Measurements from ENCODE around the gene NEXMIF.
"Not testable (repeated sequence)": the region's sequence is repeated elsewhere in the genome, so short reads cannot be mapped to it uniquely, and the experiment has no call there.

The NEXMIF gene

DNA sequence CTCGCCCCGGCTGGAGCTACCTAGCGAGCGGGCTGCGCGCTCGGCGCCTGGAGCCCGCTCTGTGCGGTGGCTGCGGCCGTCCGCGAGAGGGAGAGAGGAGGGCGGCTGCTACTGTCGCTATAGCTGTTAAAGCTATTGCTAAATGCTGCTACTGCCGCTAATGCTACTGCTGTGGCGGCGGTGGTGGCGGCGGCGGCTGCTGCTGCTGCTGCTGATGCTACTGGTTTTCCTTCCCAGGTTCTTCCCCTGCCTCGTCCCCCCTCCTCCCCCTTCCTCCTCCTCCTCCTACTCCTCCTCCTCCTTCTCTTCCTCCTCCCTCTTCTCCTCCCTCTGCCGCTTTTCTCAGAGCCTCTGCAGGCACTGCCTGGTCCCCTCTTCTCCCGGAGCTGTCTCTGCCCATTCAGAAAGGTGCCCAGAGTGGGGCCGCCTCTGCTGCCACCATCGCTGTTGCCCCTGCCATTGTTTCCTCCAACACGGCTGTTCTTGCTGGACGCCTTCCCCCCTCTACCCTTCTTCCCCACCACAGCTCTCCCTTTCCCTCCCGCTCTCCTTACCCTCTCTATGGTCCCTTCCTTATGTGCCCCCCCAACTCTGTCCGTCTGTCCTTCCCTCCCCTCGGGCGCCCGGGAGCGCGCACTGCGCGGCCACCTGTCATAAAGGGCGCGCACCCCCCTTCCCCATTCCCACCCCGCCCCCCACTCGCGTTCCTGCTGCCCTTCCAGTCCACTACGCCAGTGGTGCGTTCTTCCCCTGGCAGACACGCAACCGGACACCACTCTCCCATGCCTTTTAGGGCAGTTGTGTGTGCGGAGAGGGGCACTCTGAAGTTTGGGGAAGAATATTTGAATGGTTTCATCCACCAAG, at the start of gene NEXMIF:
Gene NEXMIF (minus strand): TSS at position 228 of the 864 bp plus-strand sequence.
- DNase-seq (ENCODE audit: insufficient read length, low spot score) (peak; percentile 14), FAIRE-seq (peak; percentile 91)

DNA sequence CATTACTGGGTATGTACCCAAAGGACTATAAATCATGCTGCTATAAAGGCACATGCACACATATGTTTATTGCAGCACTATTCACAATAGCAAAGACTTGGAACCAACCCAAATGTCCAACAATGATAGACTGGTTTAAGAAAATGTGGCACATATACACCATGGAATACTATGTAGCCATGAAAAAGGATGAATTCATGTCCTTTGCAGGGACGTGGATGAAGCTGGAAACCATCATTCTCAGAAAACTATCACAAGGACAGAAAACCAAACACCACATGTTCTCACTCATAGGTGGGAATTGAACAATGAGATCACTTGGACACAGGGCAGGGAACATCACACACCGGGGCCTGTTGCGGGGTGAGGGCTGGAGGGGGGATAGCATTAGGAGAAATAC, 36.7 kb upstream of the NEXMIF start:
- not testable (repeated sequence) for FAIRE-seq; DNase-seq (ENCODE audit: insufficient read length, low spot score)

DNA sequence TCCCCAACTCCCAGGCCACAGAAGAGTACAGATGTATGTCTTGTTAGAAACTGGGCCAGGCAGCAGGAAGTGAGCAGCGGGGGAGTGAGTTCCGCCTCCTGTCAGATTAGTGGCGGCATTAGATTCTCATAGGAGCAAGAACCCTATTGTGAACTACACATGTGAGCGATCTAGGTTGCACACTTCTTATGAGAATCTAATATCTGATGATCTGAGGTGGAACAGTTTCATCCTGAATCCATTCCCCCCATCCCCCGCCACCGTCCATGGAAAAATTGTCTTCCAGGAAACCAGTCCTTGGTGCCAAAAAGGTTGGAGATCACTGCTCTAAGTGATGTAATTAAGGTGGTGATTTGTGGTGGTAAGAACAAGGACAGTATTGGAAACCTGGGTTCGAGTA, 24.5 kb upstream of the NEXMIF start:
- no peak for DNase-seq (ENCODE audit: insufficient read length, low spot score)
- no peak for FAIRE-seq

DNA sequence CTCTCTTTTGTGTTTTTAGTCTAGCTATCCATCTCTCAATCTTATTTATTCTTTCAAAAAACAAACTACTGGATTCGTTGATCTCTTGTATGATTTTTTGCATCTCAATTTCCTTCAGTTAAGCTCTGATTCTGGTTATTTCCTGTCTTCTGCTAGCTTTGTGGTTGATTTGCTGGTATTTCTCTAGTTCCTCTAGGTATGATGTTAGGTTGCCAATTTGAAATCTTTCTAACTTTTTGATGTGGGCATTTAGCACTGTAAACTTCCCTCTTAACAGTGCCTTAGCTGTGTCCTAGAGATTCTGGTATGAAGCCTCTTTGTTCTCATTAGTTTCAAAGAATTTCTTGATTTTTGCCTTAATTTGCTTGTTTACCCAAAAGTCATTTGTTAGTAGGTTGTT, 15.2 kb upstream of the NEXMIF start:
- FAIRE-seq (no peak), DNase-seq (ENCODE audit: insufficient read length, low spot score) (no peak)

DNA sequence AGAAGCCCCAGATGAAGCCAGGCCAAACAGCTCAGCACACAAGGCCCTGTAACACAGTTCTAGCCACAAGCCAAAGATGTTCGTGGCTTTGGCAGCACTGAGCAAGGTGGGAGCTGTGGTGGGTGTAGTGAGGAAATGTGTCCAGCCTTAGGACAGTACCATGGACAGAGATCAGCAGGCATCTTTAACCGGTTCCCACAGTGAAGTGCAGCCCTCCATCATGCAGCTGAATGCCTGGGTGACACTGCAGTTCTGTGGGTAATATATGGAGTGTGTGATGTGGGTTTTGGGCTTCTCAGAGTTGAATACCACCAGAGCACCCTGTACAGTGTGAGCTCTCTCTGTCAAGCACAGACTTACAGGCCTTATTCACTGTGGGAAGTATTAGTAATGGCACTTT, 6.0 kb upstream of the NEXMIF start:
- no peak for FAIRE-seq
- no peak for DNase-seq (ENCODE audit: insufficient read length, low spot score)

DNA sequence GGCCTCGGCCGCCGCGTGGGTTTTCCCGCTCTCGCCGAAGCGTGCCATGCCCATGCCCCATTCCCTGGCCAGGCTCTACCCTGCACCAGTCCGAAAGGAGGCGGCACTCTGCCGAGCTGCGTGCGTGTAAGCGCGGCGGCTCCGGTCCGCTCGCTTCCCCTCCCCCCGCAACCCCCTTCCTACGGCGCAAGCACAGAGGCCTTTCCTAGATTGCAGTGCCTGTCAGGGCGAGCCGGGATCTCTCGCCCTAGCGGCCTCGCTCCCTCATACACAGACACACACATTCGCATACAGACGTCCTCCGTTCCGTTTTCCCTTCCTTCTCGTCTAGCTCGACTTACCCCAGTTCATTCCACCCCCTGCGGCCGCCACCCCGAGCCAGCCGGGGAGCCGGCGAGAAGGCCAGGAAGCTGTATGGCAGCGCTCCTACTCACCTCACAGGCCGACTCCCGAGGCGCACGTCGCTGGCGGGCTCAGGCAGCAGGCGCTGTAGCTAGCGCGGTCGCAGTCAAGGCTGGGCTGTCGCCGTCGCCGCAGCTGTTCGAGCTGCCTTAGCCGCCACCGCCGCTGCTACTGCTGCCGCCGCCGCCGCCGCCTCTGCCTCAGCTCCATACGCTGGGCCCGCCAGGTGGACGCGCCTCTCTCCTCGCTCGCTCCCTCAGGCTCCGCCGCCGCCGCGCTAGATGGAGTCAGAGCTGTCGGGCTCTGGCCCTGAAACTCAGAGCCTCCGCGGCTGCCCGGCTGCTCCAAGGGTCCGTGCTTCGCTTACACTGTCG, 615 bp downstream of the NEXMIF start:
- FAIRE-seq, result peak; percentile 87
- DNase-seq (ENCODE audit: insufficient read length, low spot score), result no peak

DNA sequence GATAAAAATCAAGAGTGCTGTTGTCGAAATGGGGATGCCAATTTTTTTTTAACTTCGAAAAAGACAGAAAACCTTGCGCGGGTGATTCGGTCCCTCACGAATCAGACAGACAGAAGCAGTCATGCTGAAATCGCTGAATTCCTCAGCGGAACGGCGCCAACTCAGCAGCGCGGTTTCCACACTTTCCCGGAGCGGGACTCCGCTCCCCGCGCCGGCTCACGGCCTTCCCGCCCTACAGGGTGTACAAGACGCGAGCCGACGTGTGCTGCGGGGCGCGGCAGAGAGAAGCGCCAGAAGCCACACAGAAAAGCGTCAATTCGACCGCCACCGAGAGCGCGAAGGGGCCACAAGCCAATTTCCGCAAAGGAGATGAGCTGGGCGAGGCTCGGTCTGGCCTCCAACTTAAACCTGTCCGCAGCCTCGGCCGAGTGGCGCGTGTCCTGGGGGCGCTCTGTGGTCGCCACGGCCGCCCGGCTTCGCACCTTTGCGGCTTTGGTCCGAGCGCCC, 1.3 kb downstream of the NEXMIF start:
- DNase-seq (ENCODE audit: insufficient read length, low spot score) (no peak), FAIRE-seq (peak; percentile 33)

DNA sequence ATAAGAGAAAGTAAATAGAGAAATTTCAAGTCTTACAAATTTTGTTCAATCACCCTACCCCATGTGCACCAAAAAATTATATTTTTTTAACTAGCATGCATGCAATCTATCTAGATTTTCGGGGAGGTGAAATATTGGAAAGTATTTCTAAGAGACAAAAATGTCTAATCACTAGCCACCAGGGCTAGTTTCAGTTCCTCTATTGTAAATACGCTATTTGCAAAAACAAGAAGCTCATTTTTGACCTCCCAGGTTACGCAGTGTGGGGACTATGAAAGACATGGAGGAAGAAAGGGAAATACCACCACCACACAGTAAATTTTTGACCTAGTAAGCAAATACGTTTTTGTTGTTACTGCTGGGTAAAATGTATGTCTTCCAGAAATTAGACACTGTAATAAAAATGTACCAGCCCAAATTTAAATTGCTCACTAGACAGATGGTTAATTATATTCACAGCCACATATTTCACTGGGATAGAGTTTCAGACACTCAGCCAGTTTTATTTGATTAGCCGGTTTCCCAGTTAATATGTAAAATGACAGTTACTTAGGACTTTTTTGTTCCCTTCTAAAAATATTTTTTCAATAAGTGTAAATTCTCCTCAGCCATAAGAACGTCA, 2.2 kb downstream of the NEXMIF start:
- DNase-seq (ENCODE audit: insufficient read length, low spot score), result no peak
- no peak for FAIRE-seq

DNA sequence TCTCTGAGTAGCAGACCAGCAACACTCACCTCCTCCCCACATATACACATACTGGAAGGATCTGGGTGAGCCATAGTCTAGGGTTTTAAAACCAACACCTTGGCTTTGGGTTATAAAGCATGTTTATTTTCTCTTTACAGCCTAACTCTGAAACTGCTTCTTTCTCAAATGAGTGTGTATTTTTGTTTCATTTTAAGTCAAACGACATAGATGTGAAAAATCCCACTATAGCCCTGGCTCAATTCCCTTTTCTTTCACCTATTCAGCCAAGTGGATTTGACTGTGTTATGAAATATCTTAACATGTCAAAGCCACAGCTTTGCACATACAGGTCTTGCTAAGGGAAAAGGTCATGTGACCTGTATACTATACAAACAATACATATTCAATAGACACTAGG, 13.8 kb downstream of the NEXMIF start:
- peak; percentile 94 for FAIRE-seq
- DNase-seq (ENCODE audit: insufficient read length, low spot score), result no peak

DNA sequence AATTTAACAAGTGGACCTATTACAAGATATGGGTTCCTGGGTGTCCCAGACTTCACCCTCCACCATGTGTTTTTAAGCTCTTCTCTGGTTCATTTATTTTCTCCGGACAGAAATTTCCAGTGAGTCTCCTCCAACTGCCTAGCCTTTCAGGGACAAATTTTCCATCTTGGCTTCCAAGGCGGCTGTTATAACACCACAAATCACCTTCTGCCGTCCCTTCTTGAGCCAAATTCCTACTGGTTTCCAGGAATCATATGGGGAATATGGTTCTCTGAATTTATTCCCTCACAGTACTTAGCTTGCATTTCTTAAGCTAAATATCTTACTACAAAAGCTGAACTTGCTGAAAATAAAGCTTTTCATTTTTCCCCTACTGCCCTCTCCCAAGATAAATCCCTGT, 18.8 kb downstream of the NEXMIF start:
- DNase-seq (ENCODE audit: insufficient read length, low spot score) (no peak), FAIRE-seq (no peak)

DNA sequence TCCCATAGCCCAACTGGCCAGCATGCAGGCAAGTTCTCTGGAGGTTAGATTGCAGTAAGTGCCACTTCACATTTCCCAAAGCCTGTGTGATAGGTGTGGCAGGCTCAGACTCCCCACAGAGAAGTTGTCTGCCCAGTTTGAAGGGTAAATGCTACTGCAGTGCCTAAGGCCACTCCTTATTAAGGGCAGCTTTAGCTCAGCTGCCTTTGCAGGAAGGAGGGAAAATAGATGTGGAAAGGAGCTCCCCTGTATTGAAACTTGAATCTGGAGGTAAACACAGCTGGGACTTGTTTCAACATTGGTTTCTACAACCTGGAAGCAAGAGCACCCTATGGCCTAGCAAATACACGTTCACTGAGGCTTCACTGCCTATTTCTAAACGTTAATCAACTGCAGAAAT, 22.4 kb downstream of the NEXMIF start:
- no peak for DNase-seq (ENCODE audit: insufficient read length, low spot score)

DNA sequence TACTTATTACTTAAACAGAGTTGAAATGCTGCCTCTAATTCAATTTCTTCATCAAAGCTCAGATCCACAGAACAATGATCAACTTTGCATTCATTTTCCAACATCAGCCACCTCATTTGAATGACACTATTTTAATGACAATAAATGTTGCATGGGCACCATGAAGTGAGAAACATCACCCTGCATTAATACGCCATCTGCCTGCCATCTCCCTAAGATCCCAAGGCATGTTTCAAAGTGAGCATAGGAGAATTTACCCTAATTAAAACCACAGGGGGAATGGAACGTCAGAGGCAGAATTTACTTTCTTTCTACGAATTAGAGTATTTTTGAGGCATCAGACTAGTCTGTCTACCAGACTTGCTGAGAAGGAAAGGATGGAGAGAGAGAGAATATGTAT, 32.7 kb downstream of the NEXMIF start:
- DNase-seq (ENCODE audit: insufficient read length, low spot score), result no peak
- FAIRE-seq, result peak; percentile 56

More for the DNA sequence above, 22.4 kb downstream of the NEXMIF start:
- FAIRE-seq, result no peak

DNA sequence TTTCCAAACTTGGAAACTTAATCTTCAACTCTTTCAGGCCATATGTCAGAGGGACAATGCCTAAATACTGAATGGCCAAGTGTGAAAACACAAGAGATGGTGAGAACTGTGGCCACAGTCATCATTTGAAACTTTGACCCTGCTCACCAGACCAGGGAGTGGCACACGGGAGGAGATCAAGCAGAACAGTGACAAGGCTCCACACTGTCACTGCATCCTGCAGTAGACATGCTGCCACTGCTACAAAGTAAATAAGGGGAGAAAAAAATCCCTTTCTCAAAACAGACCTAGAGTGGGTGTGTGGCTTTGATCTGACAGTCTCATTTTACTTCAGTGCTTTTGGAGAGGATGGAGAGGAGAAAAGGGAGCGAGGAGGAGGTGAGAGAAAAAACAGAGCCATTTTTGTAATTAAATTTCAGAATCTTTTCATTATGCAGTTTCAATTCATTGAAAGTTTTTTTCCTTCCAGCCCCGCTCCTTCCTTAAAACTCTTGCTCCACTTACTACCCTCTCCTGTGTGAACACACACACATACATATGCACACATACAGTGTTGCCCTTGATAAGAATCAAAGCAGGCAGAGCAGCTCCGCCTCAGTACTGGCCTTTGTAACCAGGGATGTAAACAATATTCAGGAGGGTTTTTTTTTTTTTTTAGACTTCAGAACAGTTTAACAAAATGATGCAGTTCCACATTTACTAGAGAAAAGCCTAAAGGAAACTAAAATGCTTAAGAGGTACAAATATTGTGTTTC, 34.4 kb downstream of the NEXMIF start:
- peak; percentile 95 for FAIRE-seq
- peak; percentile 8 for DNase-seq (ENCODE audit: insufficient read length, low spot score)

DNA sequence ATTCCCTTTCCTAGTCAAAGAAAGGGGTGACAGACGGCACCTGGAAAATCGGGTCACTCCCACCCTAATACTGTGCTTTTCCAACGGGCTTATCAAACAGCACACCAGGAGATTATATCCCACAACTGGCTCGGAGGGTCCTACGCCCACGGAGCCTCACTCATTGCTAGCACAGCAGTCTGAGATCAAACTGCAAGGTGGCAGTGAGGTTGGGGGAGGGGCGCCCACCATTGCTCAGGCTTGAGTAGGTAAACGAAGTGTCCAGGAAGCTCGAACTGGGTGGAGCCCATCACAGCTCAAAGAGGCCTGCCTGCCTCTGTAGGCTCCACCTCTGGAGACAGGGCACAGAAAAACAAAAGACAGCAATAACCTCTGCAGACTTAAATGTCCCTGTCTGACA, 42.9 kb downstream of the NEXMIF start:
- not testable (repeated sequence) for DNase-seq (ENCODE audit: insufficient read length, low spot score); FAIRE-seq

DNA sequence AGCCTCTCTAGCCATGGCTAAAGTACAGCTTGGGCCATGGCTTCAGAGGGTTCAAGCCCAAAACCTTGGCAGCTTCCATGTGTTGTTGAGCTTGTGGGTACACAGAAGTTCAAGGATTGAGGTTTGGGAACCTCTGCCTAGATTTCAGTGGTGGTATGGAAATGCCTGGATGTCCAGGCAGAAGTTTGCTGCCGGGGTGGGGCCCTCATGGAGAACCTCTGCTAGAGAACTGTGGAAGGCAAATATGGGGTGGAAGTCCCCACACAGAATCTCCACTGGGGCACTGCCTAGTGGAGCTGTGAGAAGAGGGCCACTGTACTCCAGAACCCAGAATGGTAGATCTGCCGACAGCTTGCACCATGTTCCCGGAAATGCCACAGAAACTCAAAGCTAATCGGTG, 59.5 kb downstream of the NEXMIF start:
- no peak for DNase-seq (ENCODE audit: insufficient read length, low spot score)
- FAIRE-seq, result no peak

DNA sequence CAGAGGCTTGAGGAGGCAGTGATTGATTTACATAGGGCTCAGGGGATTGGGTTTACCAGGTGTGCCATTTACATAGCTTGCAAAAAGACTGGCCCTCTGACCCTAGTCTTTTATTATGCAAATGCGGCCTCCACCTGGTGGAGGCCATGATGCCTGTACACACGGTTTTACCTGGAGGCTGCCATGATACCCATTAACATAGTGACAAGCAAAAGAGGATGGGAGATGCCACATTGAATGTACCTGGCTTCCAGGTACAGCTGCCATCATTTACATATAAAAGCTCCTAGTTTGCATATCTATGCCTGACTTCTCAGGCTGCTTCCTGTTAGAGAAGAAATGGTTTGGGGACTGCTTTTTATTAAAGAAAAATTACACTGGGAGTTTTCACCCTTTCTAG, 72.0 kb downstream of the NEXMIF start:
- FAIRE-seq, result peak; percentile 59

DNA sequence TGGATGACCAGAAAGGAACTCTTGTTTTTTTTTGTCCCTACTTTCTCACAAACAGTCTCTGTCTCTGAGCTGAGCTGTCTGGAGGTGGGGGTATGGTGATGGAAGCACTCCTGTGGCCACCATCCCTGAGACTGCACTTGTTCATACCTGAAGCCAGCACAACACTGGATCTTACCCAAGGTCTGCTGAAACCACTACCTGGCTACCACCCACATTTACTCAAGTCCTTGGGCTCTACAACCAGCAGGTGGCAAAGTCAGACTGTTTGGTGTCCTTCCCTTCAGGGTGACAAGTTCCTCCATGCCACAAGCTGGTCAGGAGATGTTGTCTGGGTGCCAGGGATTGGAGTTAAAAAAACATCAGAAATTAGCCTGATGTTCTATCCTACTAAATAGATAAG, 89.7 kb downstream of the NEXMIF start:
- FAIRE-seq (no peak), DNase-seq (ENCODE audit: insufficient read length, low spot score) (no peak)

More for the DNA sequence above, 72.0 kb downstream of the NEXMIF start:
- no peak for DNase-seq (ENCODE audit: insufficient read length, low spot score)

DNA sequence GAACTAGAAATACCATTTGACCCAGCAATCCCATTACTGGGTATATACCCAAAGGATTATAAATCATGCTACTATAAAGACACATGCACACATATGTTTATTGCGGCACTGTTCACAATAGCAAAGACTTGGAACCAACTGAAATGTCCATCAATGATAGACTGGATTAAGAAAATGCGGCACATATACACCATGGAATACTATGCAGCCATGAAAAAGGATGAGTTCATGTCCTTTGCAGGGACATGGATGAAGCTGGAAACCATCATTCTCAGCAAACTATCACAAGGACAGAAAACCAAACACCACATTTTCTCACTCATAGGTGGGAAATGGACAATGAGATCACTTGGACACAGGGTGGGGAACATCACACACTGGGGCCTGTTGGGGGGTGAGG, 105.5 kb downstream of the NEXMIF start:
- FAIRE-seq, result not testable (repeated sequence)

DNA sequence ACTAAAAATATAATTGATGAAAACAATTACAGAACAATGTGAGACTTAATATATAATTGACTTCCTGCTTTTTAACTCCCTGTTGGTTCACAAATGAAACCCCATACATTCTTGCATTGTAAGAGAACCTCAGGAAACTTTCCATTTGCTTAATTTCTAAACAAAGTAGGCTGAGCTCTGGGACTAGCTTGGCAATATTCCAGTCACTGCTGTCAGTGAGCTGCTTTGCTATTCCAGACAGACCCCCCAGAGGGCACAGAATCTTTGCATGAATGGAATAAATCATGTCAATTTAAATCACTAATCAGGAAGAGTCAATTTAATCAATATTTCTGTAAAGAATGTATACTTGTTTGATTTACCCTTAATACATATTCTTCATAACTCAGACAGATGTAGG, 110.6 kb downstream of the NEXMIF start:
- FAIRE-seq (peak; percentile 80), DNase-seq (ENCODE audit: insufficient read length, low spot score) (no peak)

More for the DNA sequence above, 105.5 kb downstream of the NEXMIF start:
- DNase-seq (ENCODE audit: insufficient read length, low spot score), result not testable (repeated sequence)

DNA sequence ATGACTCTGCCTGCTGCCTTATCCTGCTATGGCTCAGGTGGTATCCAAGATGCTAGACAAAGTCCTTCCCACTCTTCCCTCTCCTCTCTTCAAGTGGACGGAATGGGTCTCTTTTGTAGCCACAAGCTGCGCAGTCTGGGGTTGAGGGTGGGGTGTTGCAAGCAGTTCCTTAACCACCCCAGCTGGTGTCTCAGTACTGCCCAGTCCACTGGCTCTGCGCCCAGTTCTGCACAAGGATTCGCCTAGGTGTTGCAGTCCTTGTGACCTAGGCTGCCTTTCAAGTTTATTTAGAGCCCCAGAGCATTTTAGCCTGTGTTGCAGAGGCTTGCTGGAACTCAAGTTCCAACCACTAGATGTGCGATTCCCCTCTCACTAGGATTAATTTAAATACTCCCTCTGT, 120.7 kb downstream of the NEXMIF start:
- FAIRE-seq, result no peak
- DNase-seq (ENCODE audit: insufficient read length, low spot score), result no peak
